Measurements from ENCODE around the gene HDAC4. TPM values are rescaled to one million over a fixed set of nuclear protein-coding genes. Genes with fewer than 3 reads are reported as not detected.

The HDAC4 gene
- total RNA-seq, 1 donor from 2014 or later: 11.8 TPM

- Mint-ChIP-seq H3K9me3 (ENCODE audit: unreplicated experiment) (no peaks in the 10 kb centered on the region), H3K4me1 (ENCODE audit: low read depth, unreplicated experiment) (no peaks in the 10 kb centered on the region), H3K27ac (ENCODE audit: unreplicated experiment) (no peak overlapping the region), H3K36me3 (ENCODE audit: low read depth, unreplicated experiment) (peaks cover 4% of the 10 kb centered on the region), H3K27me3 (ENCODE audit: low read depth, unreplicated experiment) (peaks cover 3% of the 10 kb centered on the region), H3K4me3 (ENCODE audit: unreplicated experiment) (no peak overlapping the region)
- Histone ChIP-seq H3K36me3 (ENCODE audit: insufficient read depth, low read length) (no peaks in the 10 kb centered on the region), H4K20me1 (ENCODE audit: insufficient read depth, low read length) (no peaks in the 10 kb centered on the region), H2AFZ (ENCODE audit: low read depth, low read length) (no peak overlapping the region), H3K27me3 (ENCODE audit: insufficient read depth, low read length) (no peaks in the 10 kb centered on the region), H3K9me3 (ENCODE audit: insufficient read depth, low read depth, low read length) (no peaks in the 10 kb centered on the region), H3K9ac (ENCODE audit: low read length) (no peak overlapping the region), H3K4me1 (ENCODE audit: insufficient read depth, low read length) (no peaks in the 10 kb centered on the region), H3K79me2 (ENCODE audit: insufficient read depth, low read length) (no peaks in the 10 kb centered on the region), H3K27ac (ENCODE audit: low read depth, low read length) (no peak overlapping the region), H3K4me2 (ENCODE audit: low read length) (no peak overlapping the region), H3K4me3 (ENCODE audit: insufficient read depth, low read depth, low read length) (no peak overlapping the region)
- TF ChIP-seq EZH2 (IDR thresholded peaks at IDR 0.05; ENCODE audit: insufficient read depth, low read length): no peak
- TF ChIP-seq CTCF (IDR thresholded peaks at IDR 0.05; ENCODE audit: insufficient read depth, low read depth, low read length): no peak
- DNase-seq (ENCODE audit: low read depth): no peak
- FAIRE-seq: no peak
These were observed 236.4 kb downstream of the HDAC4 start for GRCh38 chr2:239164335-239164871.

- TF ChIP-seq EZH2 (IDR thresholded peaks at IDR 0.05; ENCODE audit: insufficient read depth, low read length) (no peak), CTCF (IDR thresholded peaks at IDR 0.05; ENCODE audit: insufficient read depth, low read depth, low read length) (no peak)
- Mint-ChIP-seq H3K4me1 (ENCODE audit: low read depth, unreplicated experiment) (no peaks in the 10 kb centered on the region), H3K9me3 (ENCODE audit: unreplicated experiment) (no peaks in the 10 kb centered on the region), H3K4me3 (ENCODE audit: unreplicated experiment) (no peak overlapping the region), H3K27me3 (ENCODE audit: low read depth, unreplicated experiment) (peaks cover 3% of the 10 kb centered on the region), H3K36me3 (ENCODE audit: low read depth, unreplicated experiment) (peaks cover 4% of the 10 kb centered on the region), H3K27ac (ENCODE audit: unreplicated experiment) (no peak overlapping the region)
- no peaks in the 10 kb centered on the region for H3K4me1 ChIP-seq (ENCODE audit: insufficient read depth, low read length)
- H3K79me2 ChIP-seq (ENCODE audit: insufficient read depth, low read length): no peaks in the 10 kb centered on the region
- no peak overlapping the region for H3K27ac ChIP-seq (ENCODE audit: low read depth, low read length)
- no peak overlapping the region for H3K4me2 ChIP-seq (ENCODE audit: low read length)
- H2AFZ ChIP-seq (ENCODE audit: low read depth, low read length): no peak overlapping the region
- H4K20me1 ChIP-seq (ENCODE audit: insufficient read depth, low read length): no peaks in the 10 kb centered on the region
- H3K9ac ChIP-seq (ENCODE audit: low read length): no peak overlapping the region
- no peaks in the 10 kb centered on the region for H3K27me3 ChIP-seq (ENCODE audit: insufficient read depth, low read length)
- FAIRE-seq (no peak), DNase-seq (ENCODE audit: low read depth) (no peak)
- H3K9me3 ChIP-seq (ENCODE audit: insufficient read depth, low read depth, low read length): no peaks in the 10 kb centered on the region
- no peaks in the 10 kb centered on the region for H3K36me3 ChIP-seq (ENCODE audit: insufficient read depth, low read length)
- H3K4me3 ChIP-seq (ENCODE audit: insufficient read depth, low read depth, low read length): no peak overlapping the region
These were observed 237.0 kb downstream of the HDAC4 start for GRCh38 chr2:239163688-239164334.
